ENCODE results near the gene ASIC5. TPM values are rescaled to one million over a fixed set of nuclear protein-coding genes. Genes with fewer than 3 reads are reported as not detected.
A peak's percentile ranks its signal among the peaks of the same experiment; 100 is the strongest.

Gene ASIC5
- total and polyA plus RNA-seq, 2 donors (not counting 1 experiment from before 2014, with no cell fraction given): not detected

- TF ChIP-seq, protein P1, sequence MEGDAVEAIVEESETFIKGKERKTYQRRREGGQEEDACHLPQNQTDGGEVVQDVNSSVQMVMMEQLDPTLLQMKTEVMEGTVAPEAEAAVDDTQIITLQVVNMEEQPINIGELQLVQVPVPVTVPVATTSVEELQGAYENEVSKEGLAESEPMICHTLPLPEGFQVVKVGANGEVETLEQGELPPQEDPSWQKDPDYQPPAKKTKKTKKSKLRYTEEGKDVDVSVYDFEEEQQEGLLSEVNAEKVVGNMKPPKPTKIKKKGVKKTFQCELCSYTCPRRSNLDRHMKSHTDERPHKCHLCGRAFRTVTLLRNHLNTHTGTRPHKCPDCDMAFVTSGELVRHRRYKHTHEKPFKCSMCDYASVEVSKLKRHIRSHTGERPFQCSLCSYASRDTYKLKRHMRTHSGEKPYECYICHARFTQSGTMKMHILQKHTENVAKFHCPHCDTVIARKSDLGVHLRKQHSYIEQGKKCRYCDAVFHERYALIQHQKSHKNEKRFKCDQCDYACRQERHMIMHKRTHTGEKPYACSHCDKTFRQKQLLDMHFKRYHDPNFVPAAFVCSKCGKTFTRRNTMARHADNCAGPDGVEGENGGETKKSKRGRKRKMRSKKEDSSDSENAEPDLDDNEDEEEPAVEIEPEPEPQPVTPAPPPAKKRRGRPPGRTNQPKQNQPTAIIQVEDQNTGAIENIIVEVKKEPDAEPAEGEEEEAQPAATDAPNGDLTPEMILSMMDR (conservative IDR thresholded peaks at IDR 0.05 in 1 of 2, IDR thresholded peaks at IDR 0.05 in 1 of 2; ENCODE audit: low read depth in 1 of 2, low read length in 2 of 2): no peak
- Histone ChIP-seq H2AFZ (ENCODE audit: low read length) (no peak overlapping the region), H3K79me2 (ENCODE audit: control insufficient read depth, insufficient read depth, low read length) (no peaks in the 10 kb centered on the region), H3K36me3 (ENCODE audit: control insufficient read depth, insufficient read depth, low read length) (no peaks in the 10 kb centered on the region), H3K9ac (ENCODE audit: insufficient read depth, low read length) (no peak overlapping the region), H3K27ac (ENCODE audit: insufficient read depth, low read length) (no peak overlapping the region), H4K20me1 (ENCODE audit: control insufficient read depth, extremely low read depth, insufficient read depth, low read length) (no peaks in the 10 kb centered on the region), H3K4me2 (ENCODE audit: extremely low read depth, insufficient read depth, low read length) (no peak overlapping the region), H3K4me1 (ENCODE audit: control insufficient read depth, extremely low read depth, insufficient read depth, low read length) (no peaks in the 10 kb centered on the region), H3K27me3 (ENCODE audit: control insufficient read depth, insufficient read depth, low read length) (no peaks in the 10 kb centered on the region), H3K4me3 (replicated peaks in 1 of 4; ENCODE audit: control extremely low read depth in 1 of 4, insufficient read depth in 1 of 4, low read depth in 3 of 4, low read length in 4 of 4) (no peak overlapping the region), H3K9me3 (ENCODE audit: control insufficient read depth, insufficient read depth, low read depth, low read length) (no peaks in the 10 kb centered on the region)
- DNase-seq (ENCODE audit: low read depth in 2 of 2): no peak
These were observed 43.6 kb upstream of the ASIC5 start for GRCh38 chr4:155909615-155910226.

DNA sequence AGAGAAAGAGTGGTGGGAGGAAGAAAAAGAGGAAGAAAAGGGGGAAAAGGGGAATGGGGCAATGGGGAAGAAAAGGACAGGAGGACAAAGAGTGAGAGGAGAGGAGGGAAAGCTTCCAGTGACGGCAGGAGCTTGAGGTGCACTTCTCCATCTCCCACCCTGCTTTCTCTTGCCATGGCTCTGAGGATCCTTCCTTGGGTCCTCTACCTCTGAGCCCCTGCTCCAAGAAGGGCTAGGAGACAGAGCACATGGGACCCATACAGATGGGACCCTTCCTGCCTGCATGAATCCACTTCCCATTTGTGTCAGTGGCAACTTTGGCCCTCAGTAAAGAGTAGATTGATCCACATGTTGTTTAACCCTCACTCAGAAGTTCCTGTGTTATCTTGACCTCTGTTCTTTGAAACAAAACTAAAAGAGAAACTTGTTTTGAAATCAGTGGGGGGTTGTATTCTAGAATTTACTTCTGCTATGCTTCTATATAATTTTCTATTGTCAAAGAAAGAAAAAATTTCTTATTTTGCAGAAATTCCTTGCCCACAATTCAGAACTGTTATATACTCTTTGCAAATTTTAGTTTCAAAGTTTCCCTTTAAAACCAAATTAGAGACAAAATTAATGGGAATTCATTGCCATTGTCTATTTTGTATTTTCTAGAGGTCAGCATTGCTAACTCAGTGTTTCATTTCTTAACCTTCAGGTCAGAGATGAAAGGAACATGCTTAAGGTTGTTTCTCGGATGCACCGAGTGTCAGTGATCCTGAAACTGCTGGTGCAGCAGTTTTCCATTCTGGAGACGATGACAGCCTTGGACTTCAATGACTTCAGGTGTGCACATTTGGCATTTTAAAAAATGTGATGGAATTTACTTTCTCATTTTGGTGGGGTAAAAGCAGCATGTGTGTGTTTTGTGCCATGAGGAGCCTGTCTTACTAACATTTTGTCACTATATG is 42.4 kb upstream of the ASIC5 start:
- Histone ChIP-seq H3K36me3 (ENCODE audit: control insufficient read depth, insufficient read depth, low read length) (no peaks in the 10 kb centered on the region), H3K9me3 (ENCODE audit: control insufficient read depth, insufficient read depth, low read depth, low read length) (no peaks in the 10 kb centered on the region), H3K4me2 (ENCODE audit: extremely low read depth, insufficient read depth, low read length) (no peak overlapping the region), H3K9ac (ENCODE audit: insufficient read depth, low read length) (no peak overlapping the region), H3K4me3 (replicated peaks in 1 of 4; ENCODE audit: control extremely low read depth in 1 of 4, insufficient read depth in 1 of 4, low read depth in 3 of 4, low read length in 4 of 4) (no peak overlapping the region), H4K20me1 (ENCODE audit: control insufficient read depth, extremely low read depth, insufficient read depth, low read length) (no peaks in the 10 kb centered on the region), H2AFZ (ENCODE audit: low read length) (no peak overlapping the region), H3K4me1 (ENCODE audit: control insufficient read depth, extremely low read depth, insufficient read depth, low read length) (no peaks in the 10 kb centered on the region), H3K27me3 (ENCODE audit: control insufficient read depth, insufficient read depth, low read length) (no peaks in the 10 kb centered on the region), H3K79me2 (ENCODE audit: control insufficient read depth, insufficient read depth, low read length) (no peaks in the 10 kb centered on the region), H3K27ac (ENCODE audit: insufficient read depth, low read length) (no peak overlapping the region)
- DNase-seq (ENCODE audit: low read depth in 2 of 2): no peak
- no peak for TF ChIP-seq EZH2 (IDR thresholded peaks at IDR 0.05; ENCODE audit: low read length, missing control alignments)
- TF ChIP-seq, protein P1 (conservative IDR thresholded peaks at IDR 0.05 in 1 of 2, IDR thresholded peaks at IDR 0.05 in 1 of 2; ENCODE audit: low read depth in 1 of 2, low read length in 2 of 2): no peak

- no peaks in the 10 kb centered on the region for H3K4me1 ChIP-seq (ENCODE audit: control insufficient read depth, extremely low read depth, insufficient read depth, low read length)
- H3K36me3 ChIP-seq (ENCODE audit: control insufficient read depth, insufficient read depth, low read length): no peaks in the 10 kb centered on the region
- H2AFZ ChIP-seq (ENCODE audit: low read length): no peak overlapping the region
- H3K9ac ChIP-seq (ENCODE audit: insufficient read depth, low read length): no peak overlapping the region
- no peaks in the 10 kb centered on the region for H3K9me3 ChIP-seq (ENCODE audit: control insufficient read depth, insufficient read depth, low read depth, low read length)
- H3K4me3 ChIP-seq (replicated peaks in 1 of 4; ENCODE audit: control extremely low read depth in 1 of 4, insufficient read depth in 1 of 4, low read depth in 3 of 4, low read length in 4 of 4): no peak overlapping the region
- no peak overlapping the region for H3K27ac ChIP-seq (ENCODE audit: insufficient read depth, low read length)
- peak in 1 of 2 donors; percentile 15 for DNase-seq (ENCODE audit: low read depth in 2 of 2)
- no peaks in the 10 kb centered on the region for H3K79me2 ChIP-seq (ENCODE audit: control insufficient read depth, insufficient read depth, low read length)
- no peaks in the 10 kb centered on the region for H3K27me3 ChIP-seq (ENCODE audit: control insufficient read depth, insufficient read depth, low read length)
- TF ChIP-seq EZH2 (IDR thresholded peaks at IDR 0.05; ENCODE audit: low read length, missing control alignments): no peak
- TF ChIP-seq, protein P1 (conservative IDR thresholded peaks at IDR 0.05 in 1 of 2, IDR thresholded peaks at IDR 0.05 in 1 of 2; ENCODE audit: low read depth in 1 of 2, low read length in 2 of 2): no peak
- no peak overlapping the region for H3K4me2 ChIP-seq (ENCODE audit: extremely low read depth, insufficient read depth, low read length)
- H4K20me1 ChIP-seq (ENCODE audit: control insufficient read depth, extremely low read depth, insufficient read depth, low read length): no peaks in the 10 kb centered on the region
These were observed 41.5 kb upstream of the ASIC5 start for GRCh38 chr4:155907556-155907955.

All from fibroblast of lung (primary cell).